Gastrocnemius medialis (tissue), 4 donors: Measurements from ENCODE around the gene PLB1.

Source experiments
- CTCF ChIP-seq, 5 experiments: fragments of 450-650 bp in 3 of 5; fragments of 200-600 bp in 2 of 5; sonication (generic) in 2 of 5; IDR thresholded peaks in 4 of 5; conservative IDR thresholded peaks in 1 of 5; 1 replicate in 4 of 5; 2 replicates in 1 of 5; pipeline ENCODE4 v1.5.1; 2016 to 2019; ENCODE audit warnings: antibody characterized with exemption in 5 of 5, mild to moderate bottlenecking in 3 of 5, moderate library complexity in 3 of 5
- POLR2A ChIP-seq, 2 donors: fragments of 450-650 bp; IDR thresholded peaks; one replicate each; pipeline ENCODE4 v1.6.1; 2017; ENCODE audit warnings: antibody characterized with exemption in 2 of 2, mild to moderate bottlenecking in 2 of 2, moderate library complexity in 2 of 2

- TF ChIP-seq CTCF (IDR thresholded peaks at IDR 0.05 in 4 of 5, conservative IDR thresholded peaks at IDR 0.05 in 1 of 5) (no peak), POLR2A (IDR thresholded peaks at IDR 0.05) (no peak)
Measured at GRCh38 chr2:28510184-28510583, 14.3 kb downstream of the PLB1 start.
